ENCODE results near the gene DLG5.

Gene DLG5

DNA sequence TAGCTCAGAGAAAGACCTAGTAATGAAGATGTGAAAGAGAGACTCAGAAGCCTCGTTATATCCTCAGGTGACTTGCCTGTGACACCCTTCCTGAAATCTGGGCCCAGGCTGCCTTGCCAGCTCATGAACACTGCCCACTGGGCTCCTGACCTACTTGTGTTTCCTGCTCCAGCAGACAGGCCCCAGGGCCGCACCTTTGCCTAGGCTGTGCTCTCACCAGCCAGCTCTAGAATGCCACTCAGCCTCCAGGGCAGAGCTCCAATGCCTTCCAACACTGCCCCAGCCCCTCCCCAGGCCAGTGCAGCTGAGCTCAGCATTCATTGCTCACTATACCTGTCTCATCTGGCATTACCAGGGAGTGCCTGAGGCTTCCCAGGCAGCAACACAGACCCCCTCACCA, 94.3 kb downstream of the DLG5 start:
- no peaks in the 10 kb centered on the region for H3K9me3 ChIP-seq (ENCODE audit: insufficient read depth, low read depth, low read length)
- no peaks in the 10 kb centered on the region for H4K20me1 ChIP-seq (ENCODE audit: insufficient read depth, low read length, poor library complexity, severe bottlenecking)
- TF ChIP-seq EZH2phosphoT487 (IDR thresholded peaks at IDR 0.05; ENCODE audit: borderline replicate concordance) (no peak), CTCF (conservative IDR thresholded peaks at IDR 0.05; ENCODE audit: low read length) (no peak)
- no peak overlapping the region for H3K4me2 ChIP-seq (ENCODE audit: low read depth, low read length, poor library complexity, severe bottlenecking)
- no peaks in the 10 kb centered on the region for H3K79me2 ChIP-seq (ENCODE audit: insufficient read depth, low read length)
- no peaks in the 10 kb centered on the region for H3K4me1 ChIP-seq (ENCODE audit: insufficient read depth, low read length, poor library complexity, severe bottlenecking)
- no peak overlapping the region for H2AFZ ChIP-seq (ENCODE audit: low read length)
- H3F3A ChIP-seq (ENCODE audit: low read depth) = no peaks in the 10 kb centered on the region
- H3K36me3 ChIP-seq (ENCODE audit: insufficient read depth, low read length) = peaks cover 46% of the 10 kb centered on the region; the same call in 1 of the 2 replicates
- no peak overlapping the region for H3K9ac ChIP-seq (ENCODE audit: low read depth, low read length, poor library complexity, severe bottlenecking)
- no peaks in the 10 kb centered on the region for H3K27me3 ChIP-seq (ENCODE audit: insufficient read depth, low read length, poor library complexity, severe bottlenecking)
- no peaks in the 10 kb centered on the region for H3K9me2 ChIP-seq (replicated peaks; ENCODE audit: low read depth, low read length)
- H3K4me3 ChIP-seq (ENCODE audit: low read length, poor library complexity, severe bottlenecking) = no peak overlapping the region

- H3K4me3 ChIP-seq (ENCODE audit: low read length, poor library complexity, severe bottlenecking) = no peak overlapping the region
- H3K36me3 ChIP-seq (ENCODE audit: insufficient read depth, low read length) = peaks cover 41% of the 10 kb centered on the region; the same call in 1 of the 2 replicates
- H2AFZ ChIP-seq (ENCODE audit: low read length) = no peak overlapping the region
- H3F3A ChIP-seq (ENCODE audit: low read depth) = no peaks in the 10 kb centered on the region
- TF ChIP-seq CTCF (conservative IDR thresholded peaks at IDR 0.05; ENCODE audit: low read length) (no peak), EZH2phosphoT487 (IDR thresholded peaks at IDR 0.05; ENCODE audit: borderline replicate concordance) (no peak)
- no peaks in the 10 kb centered on the region for H4K20me1 ChIP-seq (ENCODE audit: insufficient read depth, low read length, poor library complexity, severe bottlenecking)
- H3K79me2 ChIP-seq (ENCODE audit: insufficient read depth, low read length) = no peaks in the 10 kb centered on the region
- H3K9me3 ChIP-seq (ENCODE audit: insufficient read depth, low read depth, low read length) = no peaks in the 10 kb centered on the region
- H3K27me3 ChIP-seq (ENCODE audit: insufficient read depth, low read length, poor library complexity, severe bottlenecking) = no peaks in the 10 kb centered on the region
- no peaks in the 10 kb centered on the region for H3K4me1 ChIP-seq (ENCODE audit: insufficient read depth, low read length, poor library complexity, severe bottlenecking)
- no peaks in the 10 kb centered on the region for H3K9me2 ChIP-seq (replicated peaks; ENCODE audit: low read depth, low read length)
- H3K4me2 ChIP-seq (ENCODE audit: low read depth, low read length, poor library complexity, severe bottlenecking) = no peak overlapping the region
- H3K9ac ChIP-seq (ENCODE audit: low read depth, low read length, poor library complexity, severe bottlenecking) = no peak overlapping the region
Measured at GRCh38 chr10:77829356-77829755, 97.2 kb downstream of the DLG5 start.

DNA sequence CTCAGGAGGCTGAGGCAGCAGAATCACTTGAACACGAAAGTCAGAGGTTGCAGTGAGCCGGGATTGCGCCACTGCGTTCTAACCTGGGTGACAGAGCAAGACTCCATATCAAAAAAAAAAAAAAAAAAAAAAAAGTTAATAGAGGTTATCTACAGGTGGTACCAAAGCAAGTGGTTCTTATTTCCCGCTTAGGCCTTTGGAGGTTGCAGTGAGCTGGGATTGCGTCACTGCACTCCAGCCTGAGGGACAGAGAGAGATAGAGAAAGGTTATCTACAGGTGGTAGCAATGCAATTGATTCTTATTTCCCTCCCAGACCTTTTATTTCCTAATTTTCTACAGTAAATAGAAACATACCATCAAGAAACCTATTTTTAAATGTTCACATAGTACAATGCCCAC, 98.2 kb downstream of the DLG5 start:
- Histone ChIP-seq H3K4me3 (ENCODE audit: low read length, poor library complexity, severe bottlenecking) (no peak overlapping the region), H3K9ac (ENCODE audit: low read depth, low read length, poor library complexity, severe bottlenecking) (no peak overlapping the region), H3F3A (ENCODE audit: low read depth) (no peaks in the 10 kb centered on the region), H3K9me3 (ENCODE audit: insufficient read depth, low read depth, low read length) (no peaks in the 10 kb centered on the region), H3K9me2 (replicated peaks; ENCODE audit: low read depth, low read length) (no peaks in the 10 kb centered on the region), H3K4me2 (ENCODE audit: low read depth, low read length, poor library complexity, severe bottlenecking) (no peak overlapping the region), H3K27me3 (ENCODE audit: insufficient read depth, low read length, poor library complexity, severe bottlenecking) (no peaks in the 10 kb centered on the region), H2AFZ (ENCODE audit: low read length) (no peak overlapping the region), H3K36me3 (ENCODE audit: insufficient read depth, low read length) (peaks cover 43% of the 10 kb centered on the region; the same call in 1 of the 2 replicates), H3K79me2 (ENCODE audit: insufficient read depth, low read length) (no peaks in the 10 kb centered on the region), H4K20me1 (ENCODE audit: insufficient read depth, low read length, poor library complexity, severe bottlenecking) (no peaks in the 10 kb centered on the region), H3K4me1 (ENCODE audit: insufficient read depth, low read length, poor library complexity, severe bottlenecking) (no peaks in the 10 kb centered on the region)
- TF ChIP-seq EZH2phosphoT487 (IDR thresholded peaks at IDR 0.05; ENCODE audit: borderline replicate concordance) (no peak), CTCF (conservative IDR thresholded peaks at IDR 0.05; ENCODE audit: low read length) (no peak)

All from Loucy (cell line).